Loucy (cell line): ENCODE data around the gene RPP40.

Source experiments
- CTCF ChIP-seq: fragments of 200-600 bp; sonication (generic); conservative IDR thresholded peaks from 2 replicates; pipeline ENCODE4 v1.5.1; 2014; ENCODE audit warnings: mild to moderate bottlenecking, antibody characterized with exemption, low read length
- EZH2phosphoT487 ChIP-seq: fragments of 200-600 bp; IDR thresholded peaks from 2 replicates; pipeline ENCODE4 v1.6.1; 2018; ENCODE audit warnings: antibody characterized with exemption, mild to moderate bottlenecking, moderate library complexity, borderline replicate concordance

DNA sequence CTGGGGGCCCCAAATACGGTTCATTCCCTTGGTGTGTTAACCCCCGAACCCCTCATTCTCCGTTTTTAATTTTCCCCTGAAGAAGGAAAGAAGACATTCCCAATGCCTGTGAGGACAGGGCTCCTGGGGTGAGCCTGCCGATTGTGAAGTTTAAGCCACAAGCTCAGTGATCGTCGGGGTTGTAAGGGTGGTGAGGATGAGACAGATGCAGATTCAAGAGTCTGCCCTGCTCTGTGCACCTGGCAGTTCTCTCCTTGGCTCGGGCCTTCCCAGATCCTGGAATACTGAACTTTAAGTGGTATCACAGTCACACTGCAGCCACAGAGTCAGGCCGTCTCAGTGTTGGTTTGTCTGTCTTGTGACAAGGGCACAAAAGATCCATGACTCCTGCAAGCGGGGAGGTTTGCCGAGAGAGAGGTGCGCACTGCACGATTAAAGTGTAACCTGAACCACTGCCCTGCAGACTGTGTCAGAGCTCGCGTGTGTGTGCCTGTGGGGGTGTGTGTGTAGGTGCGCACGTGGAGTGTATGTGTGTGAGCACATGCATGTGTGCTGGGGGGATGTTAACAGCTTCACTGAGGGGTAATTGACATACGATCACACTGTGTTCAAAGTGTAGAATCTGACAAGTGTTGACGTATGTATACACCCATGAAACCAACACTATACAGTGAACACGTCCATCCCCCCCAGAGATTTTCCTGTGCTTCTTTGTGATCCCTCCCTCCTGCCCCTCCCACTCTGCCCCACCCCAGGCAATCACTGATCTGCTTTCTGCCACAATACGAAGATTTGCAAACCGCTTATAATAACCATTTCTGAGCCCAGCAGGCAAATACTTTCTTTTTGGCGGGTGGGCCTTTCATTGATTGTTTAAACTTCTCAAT is 38.9 kb downstream of the RPP40 start:
- TF ChIP-seq CTCF (no peak), EZH2phosphoT487 (no peak)
